ENCODE data around the gene CD300C.

- TF ChIP-seq CTCF (IDR thresholded peaks at IDR 0.05), result no peak
- no peak for TF ChIP-seq EZH2 (IDR thresholded peaks at IDR 0.05; ENCODE audit: borderline replicate concordance, insufficient read depth, low read depth, low read length, poor library complexity, severe bottlenecking)
These were observed 671 bp upstream of the CD300C start for GRCh38 chr17:74546586-74546985.

All from B cell (primary cell).